ENCODE results near the gene IQCH.

DNA sequence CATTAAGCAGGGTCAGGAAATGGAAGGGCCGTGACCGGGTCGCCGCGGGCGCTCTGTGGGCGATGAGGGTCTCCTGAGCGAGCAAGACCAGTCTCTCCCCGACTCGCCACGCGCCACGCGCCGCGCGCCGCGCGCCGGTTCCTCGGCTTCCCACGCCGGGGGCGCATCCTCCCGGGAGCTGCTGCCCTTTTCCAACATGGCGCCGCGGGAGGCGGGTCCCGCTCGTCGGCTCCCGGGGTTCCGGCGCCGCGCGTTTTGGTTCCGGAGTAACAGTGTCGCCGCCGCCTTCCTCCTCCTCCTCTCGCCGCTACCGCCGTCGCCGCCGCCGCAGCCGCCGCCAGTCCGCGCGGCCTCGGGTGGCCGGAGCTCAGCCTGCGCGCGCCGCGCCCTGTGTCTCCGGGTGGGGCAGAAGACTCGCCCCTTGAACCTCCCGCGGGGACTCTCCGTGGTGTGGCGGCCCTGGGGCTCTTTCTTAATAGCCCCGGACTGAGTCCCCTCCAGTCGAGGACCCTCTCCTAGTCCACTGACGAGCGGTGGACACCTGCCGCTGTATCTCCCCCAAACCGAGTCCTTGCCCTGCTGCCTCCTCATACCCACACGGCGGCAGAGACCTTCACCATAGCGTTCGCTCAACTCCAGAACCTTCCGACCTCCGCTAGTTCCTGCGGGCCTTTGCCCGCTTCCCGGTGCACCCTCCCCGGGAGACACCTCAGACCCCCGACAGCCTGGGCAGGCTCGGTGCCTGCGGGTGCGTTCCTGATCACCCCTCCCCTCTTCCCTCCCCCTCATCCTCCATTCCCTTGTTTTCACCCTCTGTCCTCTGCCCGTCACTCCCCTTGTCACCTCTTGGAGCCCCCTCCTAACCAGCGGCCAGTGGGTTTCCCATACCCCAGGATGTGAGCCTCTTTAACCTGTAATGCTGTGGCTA is 288.1 kb downstream of the IQCH start, which contains the start of gene MAP2K5:
- TF ChIP-seq CTCF (IDR thresholded peaks at IDR 0.05; ENCODE audit: low read length), result no peak
- no peak for TF ChIP-seq EZH2 (IDR thresholded peaks at IDR 0.05; ENCODE audit: borderline replicate concordance, low read length)
